ENCODE data around the gene ERG. TPM values are rescaled to one million over a fixed set of nuclear protein-coding genes. Genes with fewer than 3 reads are reported as not detected.

The ERG gene
- total and polyA plus RNA-seq, 4 donors = 3.3 to 6.0 (median 4.1) TPM

- no peak overlapping the region for H3K4me3 ChIP-seq (ENCODE audit: low read depth in 1 of 3, low read length in 3 of 3)
- H3K4me1 ChIP-seq (ENCODE audit: control insufficient read depth in 4 of 4, insufficient read depth in 4 of 4, low read length in 3 of 4) = peaks cover 2 to 18% (median 11%) of the 10 kb centered on the region in 4 donors
- TF ChIP-seq RXRA (IDR thresholded peaks at IDR 0.05) = peak in 1 of 2 donors; percentile 6
- TF ChIP-seq, protein P1, sequence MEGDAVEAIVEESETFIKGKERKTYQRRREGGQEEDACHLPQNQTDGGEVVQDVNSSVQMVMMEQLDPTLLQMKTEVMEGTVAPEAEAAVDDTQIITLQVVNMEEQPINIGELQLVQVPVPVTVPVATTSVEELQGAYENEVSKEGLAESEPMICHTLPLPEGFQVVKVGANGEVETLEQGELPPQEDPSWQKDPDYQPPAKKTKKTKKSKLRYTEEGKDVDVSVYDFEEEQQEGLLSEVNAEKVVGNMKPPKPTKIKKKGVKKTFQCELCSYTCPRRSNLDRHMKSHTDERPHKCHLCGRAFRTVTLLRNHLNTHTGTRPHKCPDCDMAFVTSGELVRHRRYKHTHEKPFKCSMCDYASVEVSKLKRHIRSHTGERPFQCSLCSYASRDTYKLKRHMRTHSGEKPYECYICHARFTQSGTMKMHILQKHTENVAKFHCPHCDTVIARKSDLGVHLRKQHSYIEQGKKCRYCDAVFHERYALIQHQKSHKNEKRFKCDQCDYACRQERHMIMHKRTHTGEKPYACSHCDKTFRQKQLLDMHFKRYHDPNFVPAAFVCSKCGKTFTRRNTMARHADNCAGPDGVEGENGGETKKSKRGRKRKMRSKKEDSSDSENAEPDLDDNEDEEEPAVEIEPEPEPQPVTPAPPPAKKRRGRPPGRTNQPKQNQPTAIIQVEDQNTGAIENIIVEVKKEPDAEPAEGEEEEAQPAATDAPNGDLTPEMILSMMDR (IDR thresholded peaks at IDR 0.05; ENCODE audit: low read depth, low read length, missing input control) = no peak
- no peak overlapping the region for H3K27ac ChIP-seq (ENCODE audit: low read depth in 1 of 2, low read length in 2 of 2)
- no peak for DNase-seq (ENCODE audit: low spot score)
- H3K9me3 ChIP-seq (ENCODE audit: control insufficient read depth in 4 of 4, low read length in 3 of 4) = no peaks in the 10 kb centered on the region
- 88% methylated on average over 1 of the region's 1 CpG for WGBS
- H3K9ac ChIP-seq (ENCODE audit: low read depth in 1 of 2, low read length in 2 of 2) = no peak overlapping the region
- H3K36me3 ChIP-seq (ENCODE audit: control insufficient read depth in 4 of 4, insufficient read depth in 3 of 4, low read depth in 1 of 4, low read length in 3 of 4) = no peaks in the 10 kb centered on the region
- no peaks in the 10 kb centered on the region for H3K27me3 ChIP-seq (ENCODE audit: control insufficient read depth in 4 of 4, insufficient read depth in 4 of 4, low read length in 3 of 4)
These were observed 155.5 kb downstream of the ERG start for GRCh38 chr21:38342739-38343138.

- Histone ChIP-seq H3K4me1 (ENCODE audit: control insufficient read depth in 4 of 4, insufficient read depth in 4 of 4, low read length in 3 of 4) (peaks cover 2 to 18% (median 11%) of the 10 kb centered on the region in 4 donors), H3K27me3 (ENCODE audit: control insufficient read depth in 4 of 4, insufficient read depth in 4 of 4, low read length in 3 of 4) (no peaks in the 10 kb centered on the region), H3K4me3 (ENCODE audit: low read depth in 1 of 3, low read length in 3 of 3) (no peak overlapping the region), H3K27ac (ENCODE audit: low read depth in 1 of 2, low read length in 2 of 2) (no peak overlapping the region), H3K36me3 (ENCODE audit: control insufficient read depth in 4 of 4, insufficient read depth in 3 of 4, low read depth in 1 of 4, low read length in 3 of 4) (no peaks in the 10 kb centered on the region), H3K9ac (ENCODE audit: low read depth in 1 of 2, low read length in 2 of 2) (no peak overlapping the region), H3K9me3 (ENCODE audit: control insufficient read depth in 4 of 4, low read length in 3 of 4) (no peaks in the 10 kb centered on the region)
- 92% methylated on average over 5 of the region's 5 CpGs for WGBS
- no peak for DNase-seq (ENCODE audit: low spot score)
- no peak for TF ChIP-seq HNF4G (IDR thresholded peaks at IDR 0.05)
- TF ChIP-seq SP1 (IDR thresholded peaks at IDR 0.05) = no peak
- no peak for TF ChIP-seq TAF1 (conservative IDR thresholded peaks at IDR 0.05)
- no peak for TF ChIP-seq NR2F2 (IDR thresholded peaks at IDR 0.05)
- TF ChIP-seq YY1 (IDR thresholded peaks at IDR 0.05) = no peak
- no peak for TF ChIP-seq RXRA (IDR thresholded peaks at IDR 0.05)
- TF ChIP-seq HNF4A (conservative IDR thresholded peaks at IDR 0.05) = no peak
- no peak for TF ChIP-seq FOXA1 (IDR thresholded peaks at IDR 0.05)
- TF ChIP-seq RAD21 (IDR thresholded peaks at IDR 0.05) = no peak
- TF ChIP-seq JUND (IDR thresholded peaks at IDR 0.05) = no peak
- TF ChIP-seq ZBTB33 (IDR thresholded peaks at IDR 0.05) = no peak
- TF ChIP-seq REST (IDR thresholded peaks at IDR 0.05) = no peak
- no peak for TF ChIP-seq EGR1 (IDR thresholded peaks at IDR 0.05; ENCODE audit: low read depth in 2 of 2)
- TF ChIP-seq, protein P2, sequence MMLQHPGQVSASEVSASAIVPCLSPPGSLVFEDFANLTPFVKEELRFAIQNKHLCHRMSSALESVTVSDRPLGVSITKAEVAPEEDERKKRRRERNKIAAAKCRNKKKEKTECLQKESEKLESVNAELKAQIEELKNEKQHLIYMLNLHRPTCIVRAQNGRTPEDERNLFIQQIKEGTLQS (IDR thresholded peaks at IDR 0.05) = no peak
- no peak for TF ChIP-seq GABPA (IDR thresholded peaks at IDR 0.05 in 1 of 2, conservative IDR thresholded peaks at IDR 0.05 in 1 of 2)
- TF ChIP-seq, protein P1 (IDR thresholded peaks at IDR 0.05; ENCODE audit: low read depth, low read length, missing input control) = no peak
- TF ChIP-seq, protein P3, sequence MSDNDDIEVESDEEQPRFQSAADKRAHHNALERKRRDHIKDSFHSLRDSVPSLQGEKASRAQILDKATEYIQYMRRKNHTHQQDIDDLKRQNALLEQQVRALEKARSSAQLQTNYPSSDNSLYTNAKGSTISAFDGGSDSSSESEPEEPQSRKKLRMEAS (IDR thresholded peaks at IDR 0.05) = no peak
- no peak for TF ChIP-seq FOXA2 (IDR thresholded peaks at IDR 0.05)
These were observed 156.7 kb downstream of the ERG start for GRCh38 chr21:38341546-38342012.
